GM12801 (cell line): ENCODE data around the gene TNN.

Source experiments
- CTCF ChIP-seq: IDR thresholded peaks from one replicate; pipeline ENCODE4 v1.5.1; 2011; ENCODE audit warnings: control low read depth; ENCODE audit not compliant: insufficient read length; ENCODE audit errors: extremely low read depth

TNN gene

GRCh38 chr1:175182201-175182746 is 114.6 kb downstream of the TNN start:
- TF ChIP-seq CTCF: no peak

GRCh38 chr1:175183586-175183985 is 116.0 kb downstream of the TNN start:
- TF ChIP-seq CTCF: no peak

GRCh38 chr1:175185903-175186302 is 118.3 kb downstream of the TNN start:
- TF ChIP-seq CTCF: no peak

- TF ChIP-seq CTCF: no peak
Observed at GRCh38 chr1:175186433-175187160, 119.0 kb downstream of the TNN start.

GRCh38 chr1:175188936-175189335 is 121.3 kb downstream of the TNN start:
- no peak for TF ChIP-seq CTCF

- TF ChIP-seq CTCF: no peak
Observed at GRCh38 chr1:175191659-175192058, 124.0 kb downstream of the TNN start.

GRCh38 chr1:175192111-175192629 is 124.5 kb downstream of the TNN start:
- no peak for TF ChIP-seq CTCF
